ENCODE measurements around the gene KIRREL1. TPM values are rescaled to one million over a fixed set of nuclear protein-coding genes. Genes with fewer than 3 reads are reported as not detected.

KIRREL1 gene
- total and polyA plus RNA-seq, 10 donors = 1.4 to 50.9 (median 20.3) TPM

DNA sequence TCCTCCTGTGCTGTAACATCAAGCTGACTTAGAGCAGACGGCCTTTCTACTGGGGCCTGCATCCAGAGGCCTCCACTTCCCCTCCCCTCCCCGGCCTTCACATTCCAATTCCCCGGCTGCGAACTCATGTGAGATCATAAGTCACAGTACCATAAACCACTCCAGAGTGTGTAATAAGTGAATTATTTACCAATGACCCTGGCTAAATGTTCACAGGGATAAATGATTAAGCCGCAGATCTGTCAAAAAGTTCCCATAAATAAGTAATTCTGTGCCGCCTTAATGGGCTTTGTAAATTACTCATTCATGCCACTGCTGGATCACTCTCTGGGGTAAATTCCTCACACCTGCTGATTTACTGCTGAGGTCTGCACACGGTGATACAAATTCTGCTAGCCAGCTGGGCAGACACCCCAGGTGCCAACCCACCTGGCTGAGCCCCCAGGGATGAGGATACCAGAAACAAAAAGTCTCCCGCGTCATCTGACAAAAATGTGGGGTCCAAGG, 27.4 kb upstream of the KIRREL1 start:
- Histone ChIP-seq H3K27ac (no peak overlapping the region), H3K9me3 (peaks cover 0 to 9% (median 0%) of the 10 kb centered on the region in 8 donors), H3K4me3 (no peak overlapping the region), H3K27me3 (replicated peaks in 1 of 7) (peaks cover 0 to 35% (median 0%) of the 10 kb centered on the region in 7 donors), H3K36me3 (no peaks in the 10 kb centered on the region), H3K4me1 (peaks cover 0 to 7% (median 5%) of the 10 kb centered on the region in 6 donors)
- WGBS, 5 donors = 79 to 86% (median 84%) methylated on average over 9 of the region's 9 CpGs
- intact Hi-C loops (cut with DNase I; ENCODE audit: low total_unique reads) = loop anchor here (10.0 kb wide), 1 partner anchor 159 kb away; a partner anchor contains a TSS
- DNase-seq = no peak
- TF ChIP-seq, protein P1, sequence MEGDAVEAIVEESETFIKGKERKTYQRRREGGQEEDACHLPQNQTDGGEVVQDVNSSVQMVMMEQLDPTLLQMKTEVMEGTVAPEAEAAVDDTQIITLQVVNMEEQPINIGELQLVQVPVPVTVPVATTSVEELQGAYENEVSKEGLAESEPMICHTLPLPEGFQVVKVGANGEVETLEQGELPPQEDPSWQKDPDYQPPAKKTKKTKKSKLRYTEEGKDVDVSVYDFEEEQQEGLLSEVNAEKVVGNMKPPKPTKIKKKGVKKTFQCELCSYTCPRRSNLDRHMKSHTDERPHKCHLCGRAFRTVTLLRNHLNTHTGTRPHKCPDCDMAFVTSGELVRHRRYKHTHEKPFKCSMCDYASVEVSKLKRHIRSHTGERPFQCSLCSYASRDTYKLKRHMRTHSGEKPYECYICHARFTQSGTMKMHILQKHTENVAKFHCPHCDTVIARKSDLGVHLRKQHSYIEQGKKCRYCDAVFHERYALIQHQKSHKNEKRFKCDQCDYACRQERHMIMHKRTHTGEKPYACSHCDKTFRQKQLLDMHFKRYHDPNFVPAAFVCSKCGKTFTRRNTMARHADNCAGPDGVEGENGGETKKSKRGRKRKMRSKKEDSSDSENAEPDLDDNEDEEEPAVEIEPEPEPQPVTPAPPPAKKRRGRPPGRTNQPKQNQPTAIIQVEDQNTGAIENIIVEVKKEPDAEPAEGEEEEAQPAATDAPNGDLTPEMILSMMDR (IDR thresholded peaks at IDR 0.05 in 8 of 11, conservative IDR thresholded peaks at IDR 0.05 in 3 of 11) = no peak
- TF ChIP-seq POLR2A (IDR thresholded peaks at IDR 0.05) (no peak), POLR2AphosphoS5 (IDR thresholded peaks at IDR 0.05) (no peak)

DNA sequence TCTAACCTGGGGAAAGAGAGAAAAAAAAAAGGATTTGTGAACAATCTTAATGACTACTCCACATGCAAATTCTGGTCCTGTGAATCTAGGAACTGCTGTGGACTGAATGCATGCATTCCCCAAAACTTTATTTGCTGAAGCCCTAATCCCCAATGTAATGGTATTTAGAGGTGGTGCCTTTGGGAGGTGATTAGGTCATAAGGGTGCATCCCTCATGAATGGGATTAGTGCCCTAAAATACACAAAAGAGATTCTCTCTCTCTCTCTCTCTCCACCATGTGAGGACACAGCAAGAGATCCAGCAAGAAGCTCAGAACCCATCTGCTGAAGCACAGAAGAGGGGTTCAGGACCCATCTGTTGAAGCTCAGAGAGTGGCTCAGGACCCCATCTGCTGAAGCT, 26.2 kb upstream of the KIRREL1 start:
- TF ChIP-seq POLR2AphosphoS5 (IDR thresholded peaks at IDR 0.05) = no peak
- no peak for TF ChIP-seq POLR2A (IDR thresholded peaks at IDR 0.05)
- TF ChIP-seq, protein P1 (IDR thresholded peaks at IDR 0.05 in 8 of 11, conservative IDR thresholded peaks at IDR 0.05 in 3 of 11) = no peak
- intact Hi-C loops (cut with DNase I; ENCODE audit: low total_unique reads) = loop anchor here (10.0 kb wide), 1 partner anchor 158 kb away; a partner anchor contains a TSS

DNA sequence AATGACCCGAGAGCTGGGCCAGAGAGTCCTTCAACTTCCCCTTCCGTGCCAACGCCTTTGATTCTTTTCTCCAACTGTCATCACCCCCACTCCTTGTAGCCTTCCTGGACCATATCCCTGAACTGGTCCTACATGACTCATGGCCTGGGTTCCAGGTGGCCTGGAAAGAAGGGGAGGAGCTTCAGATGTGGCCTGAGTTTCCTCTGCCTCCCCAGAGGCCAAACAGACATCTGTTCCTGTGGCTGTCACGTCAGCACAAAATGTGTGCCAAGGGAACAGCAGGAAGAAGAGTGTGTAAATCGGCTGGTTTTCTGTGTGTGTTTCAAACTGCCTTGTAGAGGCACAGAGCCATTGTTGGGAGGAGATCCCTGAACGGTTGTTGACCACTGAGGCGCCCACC, 24.9 kb upstream of the KIRREL1 start:
- peaks cover 0 to 14% (median 0%) of the 10 kb centered on the region in 8 donors for H3K9me3 ChIP-seq
- no peak overlapping the region for H3K4me3 ChIP-seq
- intact Hi-C loops (cut with DNase I; ENCODE audit: low total_unique reads) = loop anchor here (10.0 kb wide), 1 partner anchor 156 kb away; a partner anchor contains a TSS
- peaks cover 0 to 4% (median 3%) of the 10 kb centered on the region in 6 donors for H3K4me1 ChIP-seq
- DNase-seq = no peak
- H3K36me3 ChIP-seq = no peaks in the 10 kb centered on the region
- H3K27me3 ChIP-seq (replicated peaks in 1 of 7) = peaks cover 0 to 11% (median 0%) of the 10 kb centered on the region in 7 donors
- TF ChIP-seq POLR2AphosphoS5 (IDR thresholded peaks at IDR 0.05) (no peak), POLR2A (IDR thresholded peaks at IDR 0.05) (no peak)
- TF ChIP-seq, protein P1 (IDR thresholded peaks at IDR 0.05 in 8 of 11, conservative IDR thresholded peaks at IDR 0.05 in 3 of 11) = no peak
- WGBS, 5 donors = 32 to 60% (median 42%) methylated on average over 7 of the region's 7 CpGs
- no peak overlapping the region for H3K27ac ChIP-seq

More for the DNA sequence above, 26.2 kb upstream of the KIRREL1 start:
- Histone ChIP-seq H3K4me1 (peaks cover 0 to 7% (median 5%) of the 10 kb centered on the region in 6 donors), H3K27ac (no peak overlapping the region), H3K9me3 (peaks cover 0 to 14% (median 0%) of the 10 kb centered on the region in 8 donors), H3K27me3 (replicated peaks in 1 of 7) (peaks cover 0 to 24% (median 0%) of the 10 kb centered on the region in 7 donors), H3K36me3 (no peaks in the 10 kb centered on the region), H3K4me3 (no peak overlapping the region)
- no peak for DNase-seq

DNA sequence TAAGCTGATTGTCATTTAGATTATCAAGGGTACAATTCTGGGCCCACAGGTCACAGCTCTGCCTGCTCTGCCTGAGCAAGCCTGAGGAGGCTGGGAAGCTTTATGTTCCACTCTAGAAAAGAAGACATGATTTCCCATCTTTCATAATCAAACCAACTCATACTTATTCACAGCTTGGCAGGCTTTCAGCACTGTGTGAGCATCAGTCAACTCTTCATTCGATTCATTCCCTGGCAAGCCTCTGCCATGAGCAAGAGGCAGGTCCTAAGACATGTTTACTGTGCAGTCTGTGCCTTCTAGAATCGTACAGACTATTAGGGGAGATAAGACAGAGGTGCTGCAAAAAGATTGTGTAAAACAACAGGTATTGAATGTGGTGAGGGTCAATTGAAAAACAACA, 24.5 kb upstream of the KIRREL1 start:
- WGBS, 5 donors = 46 to 76% (median 66%) methylated on average over 2 of the region's 2 CpGs
- no peak overlapping the region for H3K4me3 ChIP-seq
- no peaks in the 10 kb centered on the region for H3K4me1 ChIP-seq
- no peak overlapping the region for H3K27ac ChIP-seq
- H3K9me3 ChIP-seq = peaks cover 0 to 14% (median 0%) of the 10 kb centered on the region in 8 donors
- no peaks in the 10 kb centered on the region for H3K36me3 ChIP-seq
- no peak for DNase-seq
- peaks cover 0 to 6% (median 0%) of the 10 kb centered on the region in 7 donors for H3K27me3 ChIP-seq (replicated peaks in 1 of 7)
- TF ChIP-seq POLR2A (IDR thresholded peaks at IDR 0.05) = no peak
- TF ChIP-seq, protein P1 (IDR thresholded peaks at IDR 0.05 in 8 of 11, conservative IDR thresholded peaks at IDR 0.05 in 3 of 11) = no peak
- no peak for TF ChIP-seq POLR2AphosphoS5 (IDR thresholded peaks at IDR 0.05)
- intact Hi-C loops (cut with DNase I; ENCODE audit: low total_unique reads) = loop anchor here (10.0 kb wide), 1 partner anchor 156 kb away; a partner anchor contains a TSS

All from spleen (tissue), 11 donors.